ENCODE measurements around the gene ATL2. TPM values are rescaled to one million over a fixed set of nuclear protein-coding genes. Genes with fewer than 3 reads are reported as not detected.
"Not testable (repeated sequence)": the region's sequence is repeated elsewhere in the genome, so short reads cannot be mapped to it uniquely, and the experiment has no call there.

ATL2 gene
- total and polyA plus RNA-seq, 5 donors from 2014 or later, result 16.0 to 60.9 (median 24.4) TPM

DNA sequence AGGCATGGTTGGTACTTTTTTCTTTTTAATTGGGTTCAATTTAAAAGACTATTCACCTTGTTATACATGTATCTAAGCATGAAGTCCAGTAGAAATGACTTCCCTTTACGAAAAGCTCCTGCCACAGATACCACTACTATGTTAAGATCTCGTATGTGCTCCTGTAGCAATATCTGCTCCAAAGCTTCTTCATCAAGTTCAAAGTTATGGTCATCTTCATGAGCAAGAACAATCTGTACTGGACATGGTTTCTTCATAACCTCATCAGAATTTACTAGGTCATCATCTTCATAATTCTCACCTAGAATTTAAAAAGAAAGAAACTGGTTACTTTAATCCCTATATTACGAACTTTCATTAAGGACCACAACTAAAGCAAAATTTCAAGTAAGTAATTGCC, 33.9 kb downstream of the ATL2 start:
- no peaks in the 10 kb centered on the region for H3K27me3 Mint-ChIP-seq
- peaks cover 44% of the 10 kb centered on the region for H3K36me3 Mint-ChIP-seq
- Histone ChIP-seq H3K27ac (ENCODE audit: insufficient read depth, low read length, poor library complexity, severe bottlenecking) (no peak overlapping the region), H3K4me1 (ENCODE audit: control insufficient read depth, insufficient read depth, low read length, poor library complexity, severe bottlenecking) (no peaks in the 10 kb centered on the region), H3K36me3 (ENCODE audit: control insufficient read depth, insufficient read depth, low read length) (peaks cover 26% of the 10 kb centered on the region), H3K9me3 (ENCODE audit: control insufficient read depth in 2 of 2, low read length in 2 of 2) (no peaks in the 10 kb centered on the region), H3K4me3 (ENCODE audit: low read depth, low read length) (no peak overlapping the region), H3K27me3 (ENCODE audit: control insufficient read depth, insufficient read depth, low read length) (no peaks in the 10 kb centered on the region)
- peaks cover 0 to 13% (median 6%) of the 10 kb centered on the region in 4 donors for H3K4me1 Mint-ChIP-seq
- no peak overlapping the region for H3K27ac Mint-ChIP-seq
- no peak overlapping the region for H3K4me3 Mint-ChIP-seq
- DNase-seq, result no peak
- peaks cover 0 to 4% (median 2%) of the 10 kb centered on the region in 7 donors for H3K9me3 Mint-ChIP-seq
- no peak for ATAC-seq (ENCODE audit: low read depth in 2 of 2)

DNA sequence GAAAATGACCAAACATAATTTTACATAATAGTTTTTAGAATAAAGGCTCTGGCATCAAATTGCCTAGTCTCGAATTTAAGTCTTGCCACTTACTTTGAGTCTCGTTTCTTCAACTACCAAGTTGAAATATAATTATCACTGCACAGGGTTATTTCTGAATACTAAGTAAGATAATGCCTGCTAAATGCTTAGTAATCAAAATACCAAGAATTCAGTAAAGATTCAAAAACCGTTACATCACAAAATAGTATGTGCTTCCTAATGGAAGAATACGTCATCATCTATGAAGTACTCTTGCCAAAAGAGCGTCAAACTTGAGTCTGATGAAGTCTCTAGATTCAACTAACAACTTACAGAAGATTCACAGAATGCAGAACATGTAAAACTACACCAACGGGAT, 40.5 kb downstream of the ATL2 start:
- no peak for ATAC-seq (ENCODE audit: low read depth in 2 of 2)
- no peaks in the 10 kb centered on the region for H3K9me3 ChIP-seq (ENCODE audit: control insufficient read depth in 2 of 2, low read length in 2 of 2)
- no peaks in the 10 kb centered on the region for H3K9me3 Mint-ChIP-seq
- H3K27ac Mint-ChIP-seq, result no peak overlapping the region
- peaks cover 4 to 11% (median 5%) of the 10 kb centered on the region in 4 donors for H3K4me1 Mint-ChIP-seq
- H3K4me1 ChIP-seq (ENCODE audit: control insufficient read depth, insufficient read depth, low read length, poor library complexity, severe bottlenecking), result no peaks in the 10 kb centered on the region
- H3K36me3 ChIP-seq (ENCODE audit: control insufficient read depth, insufficient read depth, low read length), result peaks cover 18% of the 10 kb centered on the region
- H3K4me3 ChIP-seq (ENCODE audit: low read depth, low read length), result no peak overlapping the region
- H3K27me3 Mint-ChIP-seq, result no peaks in the 10 kb centered on the region
- H3K27me3 ChIP-seq (ENCODE audit: control insufficient read depth, insufficient read depth, low read length), result no peaks in the 10 kb centered on the region
- DNase-seq, result no peak
- H3K36me3 Mint-ChIP-seq, result peaks cover 39% of the 10 kb centered on the region
- no peak overlapping the region for H3K27ac ChIP-seq (ENCODE audit: insufficient read depth, low read length, poor library complexity, severe bottlenecking)
- no peak overlapping the region for H3K4me3 Mint-ChIP-seq

GRCh38 chr2:38330754-38331153, 46.3 kb downstream of the ATL2 start:
- Mint-ChIP-seq H3K4me3 (peak overlapping the region in 1 of 4 donors; percentile 43), H3K27me3 (no peaks in the 10 kb centered on the region), H3K9me3 (peaks cover 0 to 15% (median 2%) of the 10 kb centered on the region in 7 donors), H3K4me1 (peaks cover 17 to 27% (median 22%) of the 10 kb centered on the region in 4 donors), H3K27ac (no peak overlapping the region), H3K36me3 (peaks cover 29% of the 10 kb centered on the region)
- H3K4me1 ChIP-seq (ENCODE audit: control insufficient read depth, insufficient read depth, low read length, poor library complexity, severe bottlenecking), result no peaks in the 10 kb centered on the region
- no peaks in the 10 kb centered on the region for H3K27me3 ChIP-seq (ENCODE audit: control insufficient read depth, insufficient read depth, low read length)
- no peak overlapping the region for H3K4me3 ChIP-seq (ENCODE audit: low read depth, low read length)
- ATAC-seq (ENCODE audit: low read depth in 2 of 2), result no peak
- H3K9me3 ChIP-seq (ENCODE audit: control insufficient read depth in 2 of 2, low read length in 2 of 2), result peaks cover 4 to 11% of the 10 kb centered on the region in 2 experiments
- DNase-seq, result no peak
- H3K27ac ChIP-seq (ENCODE audit: insufficient read depth, low read length, poor library complexity, severe bottlenecking), result no peak overlapping the region
- peaks cover 8% of the 10 kb centered on the region for H3K36me3 ChIP-seq (ENCODE audit: control insufficient read depth, insufficient read depth, low read length)

GRCh38 chr2:38327580-38327979, 49.5 kb downstream of the ATL2 start:
- Histone ChIP-seq H3K27ac (ENCODE audit: insufficient read depth, low read length, poor library complexity, severe bottlenecking) (no peak overlapping the region), H3K9me3 (ENCODE audit: control insufficient read depth in 2 of 2, low read length in 2 of 2) (peaks cover 4 to 11% of the 10 kb centered on the region in 2 experiments), H3K4me1 (ENCODE audit: control insufficient read depth, insufficient read depth, low read length, poor library complexity, severe bottlenecking) (no peaks in the 10 kb centered on the region), H3K4me3 (ENCODE audit: low read depth, low read length) (no peak overlapping the region), H3K36me3 (ENCODE audit: control insufficient read depth, insufficient read depth, low read length) (peaks cover 6% of the 10 kb centered on the region), H3K27me3 (ENCODE audit: control insufficient read depth, insufficient read depth, low read length) (no peaks in the 10 kb centered on the region)
- H3K27ac Mint-ChIP-seq, result no peak overlapping the region
- no peak overlapping the region for H3K4me3 Mint-ChIP-seq
- no peaks in the 10 kb centered on the region for H3K27me3 Mint-ChIP-seq
- ATAC-seq (ENCODE audit: low read depth in 2 of 2) (no peak), DNase-seq (no peak)
- peaks cover 30% of the 10 kb centered on the region for H3K36me3 Mint-ChIP-seq
- H3K4me1 Mint-ChIP-seq, result peaks cover 22 to 39% (median 31%) of the 10 kb centered on the region in 4 donors
- H3K9me3 Mint-ChIP-seq, result peaks cover 0 to 15% (median 2%) of the 10 kb centered on the region in 7 donors

DNA sequence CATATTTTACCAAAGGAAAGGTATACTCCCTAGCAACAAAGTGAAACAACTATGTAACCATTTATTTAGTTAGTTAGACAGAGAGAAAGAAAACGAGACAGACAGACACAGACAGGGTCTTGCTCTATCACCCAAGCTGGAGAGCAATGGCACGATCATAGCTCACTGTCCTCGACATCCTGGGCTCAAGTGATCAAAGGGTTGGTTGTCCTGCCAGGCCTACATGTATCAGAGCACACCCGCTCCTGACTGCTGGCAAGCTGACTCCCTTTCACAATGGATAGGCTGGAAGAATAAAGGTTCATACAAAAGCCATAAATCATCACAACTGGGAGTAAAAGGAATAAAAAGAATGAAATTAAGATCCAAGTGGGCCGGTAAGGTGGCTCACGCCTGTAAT, 53.5 kb downstream of the ATL2 start:
- H3K27ac Mint-ChIP-seq, result peak overlapping the region in 1 of 3 donors; percentile 25
- no peaks in the 10 kb centered on the region for H3K27me3 Mint-ChIP-seq
- peaks cover 20% of the 10 kb centered on the region for H3K36me3 Mint-ChIP-seq
- H3K4me3 Mint-ChIP-seq, result no peak overlapping the region
- H3K9me3 Mint-ChIP-seq, result peaks cover 0 to 3% (median 0%) of the 10 kb centered on the region in 7 donors
- H3K4me1 ChIP-seq (ENCODE audit: control insufficient read depth, insufficient read depth, low read length, poor library complexity, severe bottlenecking), result no peaks in the 10 kb centered on the region
- no peak overlapping the region for H3K27ac ChIP-seq (ENCODE audit: insufficient read depth, low read length, poor library complexity, severe bottlenecking)
- no peaks in the 10 kb centered on the region for H3K36me3 ChIP-seq (ENCODE audit: control insufficient read depth, insufficient read depth, low read length)
- no peaks in the 10 kb centered on the region for H3K27me3 ChIP-seq (ENCODE audit: control insufficient read depth, insufficient read depth, low read length)
- no peak for ATAC-seq (ENCODE audit: low read depth in 2 of 2)
- no peak overlapping the region for H3K4me3 ChIP-seq (ENCODE audit: low read depth, low read length)
- peaks cover 20 to 40% (median 30%) of the 10 kb centered on the region in 4 donors for H3K4me1 Mint-ChIP-seq
- H3K9me3 ChIP-seq (ENCODE audit: control insufficient read depth in 2 of 2, low read length in 2 of 2), result no peaks in the 10 kb centered on the region
- no peak for DNase-seq

DNA sequence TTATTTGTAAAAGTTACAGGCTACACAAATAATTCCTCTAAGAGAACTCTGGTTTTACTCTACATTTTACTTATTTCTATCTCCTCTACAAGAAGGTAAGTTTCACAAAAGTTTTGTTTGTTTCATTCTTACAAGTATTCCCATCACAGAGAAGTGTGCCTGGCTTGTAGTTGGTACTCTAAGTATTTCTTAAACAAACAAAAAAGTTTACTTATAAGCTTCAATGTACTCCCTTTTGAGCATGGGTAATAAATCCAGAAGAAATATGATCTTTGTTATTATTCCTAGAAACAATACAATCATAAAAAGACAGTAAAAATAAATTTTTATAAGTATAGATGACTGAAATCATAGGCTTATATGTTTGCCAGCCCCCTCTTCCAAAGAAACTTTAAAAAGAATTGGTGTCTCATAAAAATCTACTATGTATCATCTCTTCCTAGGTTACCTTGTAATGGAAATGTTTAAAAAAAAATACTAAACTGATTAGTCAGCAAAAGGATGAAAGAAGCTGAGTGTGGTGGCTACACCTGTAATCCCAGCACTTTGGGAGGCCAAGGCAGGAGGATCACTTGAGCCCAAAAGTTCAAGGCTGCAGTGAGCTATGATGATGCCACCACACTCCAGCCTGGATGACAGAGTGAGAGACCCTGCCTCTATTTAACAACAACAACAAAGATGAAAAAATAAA, 54.7 kb downstream of the ATL2 start:
- H3K27ac Mint-ChIP-seq, result peak overlapping the region in 1 of 3 donors; percentile 7
- H3K36me3 ChIP-seq (ENCODE audit: control insufficient read depth, insufficient read depth, low read length), result peaks cover 4% of the 10 kb centered on the region
- H3K4me3 Mint-ChIP-seq, result no peak overlapping the region
- no peak overlapping the region for H3K27ac ChIP-seq (ENCODE audit: insufficient read depth, low read length, poor library complexity, severe bottlenecking)
- H3K27me3 ChIP-seq (ENCODE audit: control insufficient read depth, insufficient read depth, low read length), result no peaks in the 10 kb centered on the region
- H3K9me3 ChIP-seq (ENCODE audit: control insufficient read depth in 2 of 2, low read length in 2 of 2), result no peaks in the 10 kb centered on the region
- no peak for DNase-seq
- no peaks in the 10 kb centered on the region for H3K4me1 ChIP-seq (ENCODE audit: control insufficient read depth, insufficient read depth, low read length, poor library complexity, severe bottlenecking)
- peaks cover 13% of the 10 kb centered on the region for H3K36me3 Mint-ChIP-seq
- no peak overlapping the region for H3K4me3 ChIP-seq (ENCODE audit: low read depth, low read length)
- H3K9me3 Mint-ChIP-seq, result peaks cover 0 to 2% (median 0%) of the 10 kb centered on the region in 7 donors
- no peaks in the 10 kb centered on the region for H3K27me3 Mint-ChIP-seq
- H3K4me1 Mint-ChIP-seq, result peaks cover 11 to 32% (median 22%) of the 10 kb centered on the region in 4 donors
- no peak for ATAC-seq (ENCODE audit: low read depth in 2 of 2)

GRCh38 chr2:38319240-38319639, 57.8 kb downstream of the ATL2 start:
- H3K27ac Mint-ChIP-seq, result peak overlapping the region in 1 of 3 donors; percentile 26
- not testable (repeated sequence) for H3K27me3 ChIP-seq (ENCODE audit: control insufficient read depth, insufficient read depth, low read length); H3K27ac ChIP-seq (ENCODE audit: insufficient read depth, low read length, poor library complexity, severe bottlenecking); H3K4me1 ChIP-seq (ENCODE audit: control insufficient read depth, insufficient read depth, low read length, poor library complexity, severe bottlenecking); H3K4me3 ChIP-seq (ENCODE audit: low read depth, low read length); H3K9me3 Mint-ChIP-seq; DNase-seq; H3K4me3 Mint-ChIP-seq; ATAC-seq (ENCODE audit: low read depth in 2 of 2); H3K4me1 Mint-ChIP-seq; H3K27me3 Mint-ChIP-seq; H3K9me3 ChIP-seq (ENCODE audit: control insufficient read depth in 2 of 2, low read length in 2 of 2)
- peaks cover 12% of the 10 kb centered on the region for H3K36me3 Mint-ChIP-seq
- peaks cover 17% of the 10 kb centered on the region for H3K36me3 ChIP-seq (ENCODE audit: control insufficient read depth, insufficient read depth, low read length)

DNA sequence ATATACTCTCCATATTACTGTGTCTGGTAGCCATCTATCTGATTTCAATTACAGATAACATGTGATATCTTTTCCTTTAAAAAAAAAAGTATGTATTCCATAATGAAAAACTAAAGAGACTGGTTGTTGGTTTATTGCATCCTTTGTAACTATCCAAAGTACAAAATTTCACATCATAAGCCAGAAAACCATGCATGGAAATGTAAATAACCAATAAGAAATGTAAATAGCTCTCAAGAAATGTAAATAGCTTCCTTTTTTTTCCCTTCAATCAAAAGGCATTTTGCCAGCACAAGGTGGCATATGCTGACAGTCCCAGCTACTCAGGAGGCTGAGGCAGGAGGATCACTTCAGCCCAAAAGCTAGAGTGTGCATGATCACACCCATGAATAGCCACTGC, 59.3 kb downstream of the ATL2 start:
- peaks cover 17% of the 10 kb centered on the region for H3K36me3 Mint-ChIP-seq
- no peak overlapping the region for H3K4me3 Mint-ChIP-seq
- peaks cover 30% of the 10 kb centered on the region for H3K36me3 ChIP-seq (ENCODE audit: control insufficient read depth, insufficient read depth, low read length)
- H3K27ac ChIP-seq (ENCODE audit: insufficient read depth, low read length, poor library complexity, severe bottlenecking), result no peak overlapping the region
- no peaks in the 10 kb centered on the region for H3K9me3 Mint-ChIP-seq
- H3K4me1 ChIP-seq (ENCODE audit: control insufficient read depth, insufficient read depth, low read length, poor library complexity, severe bottlenecking), result no peaks in the 10 kb centered on the region
- H3K27ac Mint-ChIP-seq, result peak overlapping the region in 1 of 3 donors; percentile 56
- peaks cover 0 to 5% (median 2%) of the 10 kb centered on the region in 4 donors for H3K4me1 Mint-ChIP-seq
- H3K4me3 ChIP-seq (ENCODE audit: low read depth, low read length), result no peak overlapping the region
- H3K27me3 ChIP-seq (ENCODE audit: control insufficient read depth, insufficient read depth, low read length), result no peaks in the 10 kb centered on the region
- H3K9me3 ChIP-seq (ENCODE audit: control insufficient read depth in 2 of 2, low read length in 2 of 2), result no peaks in the 10 kb centered on the region
- H3K27me3 Mint-ChIP-seq, result no peaks in the 10 kb centered on the region
- DNase-seq (no peak), ATAC-seq (ENCODE audit: low read depth in 2 of 2) (no peak)
